A673 (cell line): ENCODE measurements around the gene MRPL28. TPM values are rescaled to one million over a fixed set of nuclear protein-coding genes. Genes with fewer than 3 reads are reported as not detected.
"Not testable (repeated sequence)": the region's sequence is repeated elsewhere in the genome, so short reads cannot be mapped to it uniquely, and the experiment has no call there.

ENCODE experiments used
- BruUV-seq: library from RNA; stranded (reverse); fragments of 400-500 nt; replicated peaks from 2 replicates; lab custom pipeline; 2021; lab: Mats Ljungman, UMichigan
- CTCF ChIA-PET: fragments of 300-600 bp; sonication (Branson Sonifier 250); formaldehyde crosslinking; loops from one replicate; lab custom pipeline; 2022; ENCODE audit warnings: antibody characterized with exemption; lab: Charles Lee
- POLR2A ChIA-PET: fragments of 300-600 bp; sonication (Branson Sonifier 250); formaldehyde crosslinking; loops from one replicate; lab custom pipeline; 2022; ENCODE audit warnings: antibody characterized with exemption; ENCODE audit not compliant: low non-redundant PET; lab: Charles Lee
- DNase-seq: peaks from one replicate; pipeline ENCODE4 v3.0.0-alpha.2; 2015; ENCODE audit warnings: low spot score
- H3K27ac ChIP-seq: fragments of 200-600 bp; sonication (generic); 2 replicates; pipeline ENCODE4 v1.5.1; 2016; ENCODE audit warnings: mixed run types, low read depth, mild to moderate bottlenecking, mixed read lengths, antibody characterized with exemption, low read length; ENCODE audit not compliant: poor library complexity, severe bottlenecking
- H3K27me3 ChIP-seq: fragments of 200-600 bp; sonication (generic); replicated peaks from 2 replicates; pipeline ENCODE4 v1.6.1; 2017; ENCODE audit warnings: mixed run types, low read depth, mild to moderate bottlenecking, mixed read lengths, antibody characterized with exemption, low read length; ENCODE audit not compliant: insufficient read depth, poor library complexity
- H3K36me3 ChIP-seq: fragments of 200-600 bp; sonication (generic); 2 replicates; pipeline ENCODE4 v1.6.1; 2016; ENCODE audit warnings: mixed run types, mild to moderate bottlenecking, mixed read lengths, antibody characterized with exemption, low read length; ENCODE audit not compliant: insufficient read depth, poor library complexity, severe bottlenecking
- H3K4me1 ChIP-seq: fragments of 200-600 bp; sonication (generic); 2 replicates; pipeline ENCODE4 v1.6.1; 2017; ENCODE audit warnings: mixed run types, mild to moderate bottlenecking, mixed read lengths, antibody characterized with exemption, low read length; ENCODE audit not compliant: insufficient read depth, poor library complexity, severe bottlenecking
- H3K4me3 ChIP-seq: fragments of 200-600 bp; sonication (generic); 2 replicates; pipeline ENCODE4 v1.5.1; 2016; ENCODE audit warnings: low read depth, mixed run types, mild to moderate bottlenecking, mixed read lengths, low read length; ENCODE audit not compliant: poor library complexity, severe bottlenecking
- H3K9me3 ChIP-seq: fragments of 200-600 bp; sonication (generic); 2 replicates; pipeline ENCODE4 v1.6.1; 2016; ENCODE audit warnings: mixed run types, low read depth, mild to moderate bottlenecking, mixed read lengths, antibody characterized with exemption, low read length; ENCODE audit not compliant: poor library complexity, severe bottlenecking
- CTCF ChIP-seq: fragments of 300-800, 200-600 bp; sonication (generic); conservative IDR thresholded peaks from 2 replicates; pipeline ENCODE4 v1.5.1; 2017; ENCODE audit warnings: low read depth, mild to moderate bottlenecking, antibody characterized with exemption, low read length, moderate library complexity, mixed read lengths
- EZH2 ChIP-seq: fragments of 200-600 bp; sonication (generic); IDR thresholded peaks from 2 replicates; pipeline ENCODE4 v1.6.1; 2017; ENCODE audit warnings: borderline replicate concordance, low read depth, mild to moderate bottlenecking, mixed read lengths, antibody characterized with exemption, low read length; ENCODE audit not compliant: poor library complexity, severe bottlenecking
- intact Hi-C: fragments of 100-400 bp; cut with micrococcal nuclease; formaldehyde crosslinking; loops from one replicate; pipeline ENCODE4 v1.10.0; 2022; ENCODE audit not compliant: unreplicated experiment
- total RNA-seq: library from RNA; stranded (reverse); gene quantifications from 2 replicates; pipeline ENCODE4 v1.2.3, GENCODE V29; 2021

Gene MRPL28
- total RNA-seq, 1 experiment from 2014 or later: 150 TPM

- DNase-seq: no peak
- Histone ChIP-seq H3K36me3 (peaks cover 20% of the 10 kb centered on the region), H3K27me3 (no peaks in the 10 kb centered on the region), H3K27ac (no peak overlapping the region), H3K9me3 (no peaks in the 10 kb centered on the region), H3K4me1 (no peaks in the 10 kb centered on the region), H3K4me3 (no peak overlapping the region)
- ChIA-PET POLR2A (no interaction called here), CTCF (interaction anchor here (1.3 kb wide), 1 partner anchor 299 kb away, joined by 6 read pairs; no protein-coding TSS in a partner anchor)
- intact Hi-C loops: loop anchor here (5.0 kb wide), 1 partner anchor 258 kb away; no protein-coding TSS in a partner anchor
- TF ChIP-seq EZH2: no peak
- no peak for TF ChIP-seq CTCF
- no TSS peak for BruUV-seq
Observed at GRCh38 chr16:364595-365491, 5.5 kb downstream of the MRPL28 start.

GRCh38 chr16:363766-364490, 6.4 kb downstream of the MRPL28 start:
- Histone ChIP-seq H3K9me3 (no peaks in the 10 kb centered on the region), H3K4me3 (no peak overlapping the region), H3K36me3 (peaks cover 20% of the 10 kb centered on the region), H3K27me3 (no peaks in the 10 kb centered on the region), H3K4me1 (no peaks in the 10 kb centered on the region), H3K27ac (no peak overlapping the region)
- DNase-seq: no peak
- no peak for TF ChIP-seq EZH2
- TF ChIP-seq CTCF: no peak
- intact Hi-C loops: loop anchor here (5.0 kb wide), 1 partner anchor 257 kb away; no protein-coding TSS in a partner anchor
- ChIA-PET POLR2A (interaction anchor here (0.6 kb wide), 1 partner anchor 235 kb away, joined by 3 read pairs; no protein-coding TSS in a partner anchor), CTCF (interaction anchor here (0.5 to 2.2 kb wide), 2 partner anchors 257 to 285 kb away, joined by 3 to 25 read pairs; partner anchors contain the start of gene WDR90)
- no TSS peak for BruUV-seq

- peaks cover 14% of the 10 kb centered on the region for H3K36me3 ChIP-seq
- no TSS peak for BruUV-seq
- no peak for DNase-seq
- no peak for TF ChIP-seq CTCF
- TF ChIP-seq EZH2: no peak
- POLR2A ChIA-PET: no interaction called here
- no peaks in the 10 kb centered on the region for H3K4me1 ChIP-seq
- no peaks in the 10 kb centered on the region for H3K9me3 ChIP-seq
- intact Hi-C loops: loop anchor here (5.0 kb wide), 1 partner anchor 256 kb away; no protein-coding TSS in a partner anchor
- CTCF ChIA-PET: interaction anchor here (0.8 to 2.2 kb wide), 3 partner anchors 256 to 319 kb away, joined by 3 to 25 read pairs (median 5); no protein-coding TSS in a partner anchor
- H3K4me3 ChIP-seq: no peak overlapping the region
- H3K27ac ChIP-seq: no peak overlapping the region
- H3K27me3 ChIP-seq: no peaks in the 10 kb centered on the region
Observed at GRCh38 chr16:363110-363765, 7.1 kb downstream of the MRPL28 start.

- H3K4me1 ChIP-seq, H3K27me3 ChIP-seq, DNase-seq, H3K27ac ChIP-seq, BruUV-seq, H3K4me3 ChIP-seq, H3K36me3 ChIP-seq, H3K9me3 ChIP-seq: not testable (repeated sequence)
- intact Hi-C loops: loop anchor here (5.0 kb wide), 1 partner anchor 255 kb away; no protein-coding TSS in a partner anchor
- ChIA-PET POLR2A (interaction anchor here (0.6 kb wide), 1 partner anchor 176 kb away, joined by 13 read pairs; no protein-coding TSS in a partner anchor), CTCF (interaction anchor here (0.6 to 2.2 kb wide), 9 partner anchors 10 to 319 kb away, joined by 3 to 25 read pairs (median 5); no protein-coding TSS in a partner anchor)
Observed at GRCh38 chr16:362702-362999, 7.7 kb downstream of the MRPL28 start.
